Measurements from ENCODE around the gene ALKBH6. TPM values are rescaled to one million over a fixed set of nuclear protein-coding genes. Genes with fewer than 3 reads are reported as not detected.
A peak's percentile ranks its signal among the peaks of the same experiment; 100 is the strongest.
"Not testable (repeated sequence)": the region's sequence is repeated elsewhere in the genome, so short reads cannot be mapped to it uniquely, and the experiment has no call there.

The ALKBH6 gene
- total RNA-seq: 12.3 and 15.3 TPM in 2 replicates

- peak; percentile 99 for DNase-seq
Observed at GRCh38 chr19:36014012-36014924, at the start of gene ALKBH6. TSS of gene ALKBH6 (minus strand) at chr19:36014213. CDS start at chr19:36013397, 816 bp downstream.

GRCh38 chr19:36061367-36061766, 47.4 kb upstream of the ALKBH6 start:
- no peak for DNase-seq

GRCh38 chr19:36060430-36060829, 46.4 kb upstream of the ALKBH6 start:
- peak; percentile 85 for DNase-seq

- DNase-seq: no peak
Observed at GRCh38 chr19:36059180-36059910, 45.3 kb upstream of the ALKBH6 start.

- DNase-seq: no peak
Observed at GRCh38 chr19:36058481-36059179, 44.6 kb upstream of the ALKBH6 start.

GRCh38 chr19:36054733-36055686, 41.0 kb upstream of the ALKBH6 start, which contains the start of gene WDR62:
TSS of gene WDR62 (plus strand) at chr19:36054897. CDS start at chr19:36054972, 75 bp downstream.
- DNase-seq: peak; percentile 95

GRCh38 chr19:36054119-36054732, 40.2 kb upstream of the ALKBH6 start, which contains the start of gene THAP8:
TSS of gene THAP8 (minus strand) at chr19:36054285. CDS start at chr19:36054217, 68 bp downstream.
- peak; percentile 100 for DNase-seq

- no peak for DNase-seq
Observed at GRCh38 chr19:36051637-36052036, 37.6 kb upstream of the ALKBH6 start.

- peak; percentile 28 for DNase-seq
Observed at GRCh38 chr19:36051236-36051635, 37.2 kb upstream of the ALKBH6 start.

GRCh38 chr19:36049080-36049698, 35.2 kb upstream of the ALKBH6 start:
- no peak for DNase-seq

- DNase-seq: no peak
Observed at GRCh38 chr19:36047835-36048234, 33.8 kb upstream of the ALKBH6 start.

- no peak for DNase-seq
Observed at GRCh38 chr19:36046443-36047050, 32.5 kb upstream of the ALKBH6 start.

- no peak for DNase-seq
Observed at GRCh38 chr19:36043952-36044351, 29.9 kb upstream of the ALKBH6 start.

- no peak for DNase-seq
Observed at GRCh38 chr19:36041831-36042230, 27.8 kb upstream of the ALKBH6 start.

- not testable (repeated sequence) for DNase-seq
Observed at GRCh38 chr19:36041092-36041491, 27.1 kb upstream of the ALKBH6 start.

GRCh38 chr19:36040495-36040894, 26.5 kb upstream of the ALKBH6 start:
- DNase-seq: no peak

GRCh38 chr19:36032251-36033104, 18.5 kb upstream of the ALKBH6 start, which contains the start of gene CLIP3:
TSS of gene CLIP3 (minus strand) at chr19:36032873. CDS start at chr19:36032357, 516 bp downstream.
- peak; percentile 66 for DNase-seq

GRCh38 chr19:36031308-36031707, 17.3 kb upstream of the ALKBH6 start:
- no peak for DNase-seq
